ENCODE measurements around the gene EID3. TPM values are rescaled to one million over a fixed set of nuclear protein-coding genes. Genes with fewer than 3 reads are reported as not detected.
A peak's percentile ranks its signal among the peaks of the same experiment; 100 is the strongest.

EID3 gene
- total RNA-seq, 1 donor = 19.2 TPM

DNA sequence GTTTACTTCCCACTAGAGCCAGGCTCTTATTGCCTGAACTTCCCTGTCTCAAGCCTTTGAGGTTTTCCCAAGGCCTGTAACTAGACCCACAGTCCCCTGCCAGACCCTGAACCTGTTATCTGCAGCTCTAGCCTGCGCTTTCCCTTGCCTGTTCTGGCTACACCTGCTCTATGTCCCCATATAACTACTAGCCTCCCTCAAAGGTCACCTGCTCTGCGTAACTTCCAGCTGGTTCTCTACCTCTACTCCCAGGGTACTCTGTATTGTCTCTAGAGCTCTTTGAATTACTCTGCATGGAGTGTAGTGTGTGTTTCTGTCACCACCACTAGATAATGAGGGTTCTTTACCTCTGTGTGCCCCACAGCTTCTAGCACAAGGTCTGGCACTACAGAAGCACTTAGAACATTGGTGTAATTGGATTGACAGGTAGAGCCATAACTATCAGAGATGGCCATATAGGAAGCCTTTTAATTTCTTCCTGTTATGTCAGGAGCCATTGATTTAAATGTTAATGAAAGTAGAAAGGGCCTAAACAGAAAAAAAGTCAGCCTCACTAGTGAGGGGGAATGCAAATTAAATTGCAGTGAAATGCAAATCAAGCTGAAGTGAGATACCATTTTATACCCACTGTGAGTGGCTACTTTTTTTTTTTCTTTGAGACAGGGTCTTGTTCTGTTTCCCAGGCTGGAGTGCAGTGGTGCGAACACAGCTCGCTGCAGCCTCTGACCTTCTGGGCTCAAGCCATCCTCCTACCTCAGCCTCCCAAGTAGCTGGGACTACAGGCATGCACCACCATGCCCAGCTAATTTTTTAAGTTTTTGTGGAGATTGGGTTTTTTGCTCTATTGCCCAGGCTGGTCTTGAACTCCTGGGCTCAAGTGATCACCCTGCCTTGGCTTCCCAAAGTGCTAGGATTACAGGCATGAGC lies 47.8 kb downstream of the EID3 start:
- Histone ChIP-seq H3K4me3 (ENCODE audit: insufficient read depth, low read length) (no peak overlapping the region), H3K79me2 (ENCODE audit: insufficient read depth, low read length) (peaks cover 15% of the 10 kb centered on the region), H3K4me1 (ENCODE audit: insufficient read depth, low read length) (no peaks in the 10 kb centered on the region), H3K27ac (ENCODE audit: low read depth, low read length) (peak overlapping the region; percentile 7), H3K9me3 (ENCODE audit: low read depth, low read length) (no peaks in the 10 kb centered on the region), H3K36me3 (ENCODE audit: insufficient read depth, low read length) (peaks cover 84% of the 10 kb centered on the region), H4K20me1 (ENCODE audit: insufficient read depth, low read length) (peaks cover 45% of the 10 kb centered on the region), H3K27me3 (ENCODE audit: insufficient read depth, low read length) (no peaks in the 10 kb centered on the region), H2AFZ (ENCODE audit: low read length) (no peak overlapping the region), H3K4me2 (ENCODE audit: insufficient read depth, low read length) (no peak overlapping the region)
- no peak for DNase-seq (ENCODE audit: insufficient read length, low spot score, missing footprints)
- TF ChIP-seq, protein P1, sequence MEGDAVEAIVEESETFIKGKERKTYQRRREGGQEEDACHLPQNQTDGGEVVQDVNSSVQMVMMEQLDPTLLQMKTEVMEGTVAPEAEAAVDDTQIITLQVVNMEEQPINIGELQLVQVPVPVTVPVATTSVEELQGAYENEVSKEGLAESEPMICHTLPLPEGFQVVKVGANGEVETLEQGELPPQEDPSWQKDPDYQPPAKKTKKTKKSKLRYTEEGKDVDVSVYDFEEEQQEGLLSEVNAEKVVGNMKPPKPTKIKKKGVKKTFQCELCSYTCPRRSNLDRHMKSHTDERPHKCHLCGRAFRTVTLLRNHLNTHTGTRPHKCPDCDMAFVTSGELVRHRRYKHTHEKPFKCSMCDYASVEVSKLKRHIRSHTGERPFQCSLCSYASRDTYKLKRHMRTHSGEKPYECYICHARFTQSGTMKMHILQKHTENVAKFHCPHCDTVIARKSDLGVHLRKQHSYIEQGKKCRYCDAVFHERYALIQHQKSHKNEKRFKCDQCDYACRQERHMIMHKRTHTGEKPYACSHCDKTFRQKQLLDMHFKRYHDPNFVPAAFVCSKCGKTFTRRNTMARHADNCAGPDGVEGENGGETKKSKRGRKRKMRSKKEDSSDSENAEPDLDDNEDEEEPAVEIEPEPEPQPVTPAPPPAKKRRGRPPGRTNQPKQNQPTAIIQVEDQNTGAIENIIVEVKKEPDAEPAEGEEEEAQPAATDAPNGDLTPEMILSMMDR (IDR thresholded peaks at IDR 0.05; ENCODE audit: extremely low read depth, low read depth, low read length) = no peak

GRCh38 chr12:104352106-104352713 lies 48.7 kb downstream of the EID3 start:
- H3K27me3 ChIP-seq (ENCODE audit: insufficient read depth, low read length) = no peaks in the 10 kb centered on the region
- no peak overlapping the region for H2AFZ ChIP-seq (ENCODE audit: low read length)
- peaks cover 75% of the 10 kb centered on the region for H3K36me3 ChIP-seq (ENCODE audit: insufficient read depth, low read length)
- peak; percentile 75 for DNase-seq (ENCODE audit: insufficient read length, low spot score, missing footprints)
- H3K4me3 ChIP-seq (ENCODE audit: insufficient read depth, low read length) = no peak overlapping the region
- H3K9me3 ChIP-seq (ENCODE audit: low read depth, low read length) = no peaks in the 10 kb centered on the region
- TF ChIP-seq, protein P1 (IDR thresholded peaks at IDR 0.05; ENCODE audit: extremely low read depth, low read depth, low read length) = no peak
- H3K4me1 ChIP-seq (ENCODE audit: insufficient read depth, low read length) = no peaks in the 10 kb centered on the region
- H3K27ac ChIP-seq (ENCODE audit: low read depth, low read length) = peak overlapping the region; percentile 7
- peaks cover 43% of the 10 kb centered on the region for H4K20me1 ChIP-seq (ENCODE audit: insufficient read depth, low read length)
- H3K79me2 ChIP-seq (ENCODE audit: insufficient read depth, low read length) = peaks cover 15% of the 10 kb centered on the region
- no peak overlapping the region for H3K4me2 ChIP-seq (ENCODE audit: insufficient read depth, low read length)

DNA sequence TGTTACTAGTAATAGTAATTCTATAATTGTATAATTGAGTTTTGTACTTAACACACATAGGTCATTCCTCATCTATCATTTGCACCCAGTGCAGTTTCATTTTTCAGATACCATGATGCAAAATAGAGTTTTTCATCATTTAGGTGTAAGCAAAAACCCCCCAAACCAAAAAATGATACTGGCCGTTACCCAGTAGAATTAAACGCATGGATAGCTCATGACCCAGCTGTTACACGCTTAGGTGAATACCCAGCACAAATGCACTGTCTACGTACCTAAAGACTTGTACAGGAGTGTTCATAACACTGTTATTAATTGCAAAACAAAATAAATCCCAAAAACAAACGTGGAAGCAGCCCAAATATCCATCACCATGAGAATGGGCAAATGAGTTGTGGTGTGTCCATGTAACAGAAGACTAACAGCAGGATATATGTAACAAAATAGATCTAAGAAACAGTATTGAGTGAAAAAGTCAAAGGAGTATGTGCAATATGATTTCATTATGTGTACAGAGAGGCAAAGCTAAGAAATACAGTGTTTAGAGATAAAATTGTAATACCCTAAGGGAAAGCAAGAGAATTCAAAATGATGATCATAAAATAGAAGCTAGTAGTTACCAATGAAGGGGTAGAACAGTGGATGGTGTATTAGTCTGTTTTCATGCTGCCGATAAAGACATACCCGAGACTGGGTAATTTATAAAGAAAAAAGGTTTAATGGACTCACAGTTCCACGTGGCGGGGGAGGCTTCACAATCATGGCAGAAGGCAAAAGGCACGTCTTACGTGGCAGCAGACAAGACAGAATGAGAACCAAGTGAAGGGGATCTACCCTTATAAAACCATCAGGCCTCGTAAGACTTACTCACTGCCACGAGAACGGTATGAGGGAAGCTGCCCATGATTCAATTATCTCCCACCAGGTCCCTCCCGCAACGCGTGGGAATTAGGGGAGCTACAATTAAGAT lies 49.8 kb downstream of the EID3 start:
- Histone ChIP-seq H3K36me3 (ENCODE audit: insufficient read depth, low read length) (peaks cover 64% of the 10 kb centered on the region), H2AFZ (ENCODE audit: low read length) (no peak overlapping the region), H3K9me3 (ENCODE audit: low read depth, low read length) (no peaks in the 10 kb centered on the region), H4K20me1 (ENCODE audit: insufficient read depth, low read length) (peaks cover 38% of the 10 kb centered on the region), H3K4me3 (ENCODE audit: insufficient read depth, low read length) (no peak overlapping the region), H3K79me2 (ENCODE audit: insufficient read depth, low read length) (peaks cover 12% of the 10 kb centered on the region), H3K4me2 (ENCODE audit: insufficient read depth, low read length) (no peak overlapping the region), H3K4me1 (ENCODE audit: insufficient read depth, low read length) (no peaks in the 10 kb centered on the region), H3K27ac (ENCODE audit: low read depth, low read length) (no peak overlapping the region), H3K27me3 (ENCODE audit: insufficient read depth, low read length) (no peaks in the 10 kb centered on the region)
- no peak for DNase-seq (ENCODE audit: insufficient read length, low spot score, missing footprints)
- TF ChIP-seq, protein P1 (IDR thresholded peaks at IDR 0.05; ENCODE audit: extremely low read depth, low read depth, low read length) = no peak
